HG03095 (cell line): Measurements from ENCODE around the gene TMC3.

Experiments used
- ATAC-seq: cut with Tn5 transposase; IDR thresholded peaks from one replicate; pipeline ENCODE4 v1.9.1; 2021; ENCODE audit warnings: moderate library complexity; ENCODE audit not compliant: unreplicated experiment

Gene TMC3

DNA sequence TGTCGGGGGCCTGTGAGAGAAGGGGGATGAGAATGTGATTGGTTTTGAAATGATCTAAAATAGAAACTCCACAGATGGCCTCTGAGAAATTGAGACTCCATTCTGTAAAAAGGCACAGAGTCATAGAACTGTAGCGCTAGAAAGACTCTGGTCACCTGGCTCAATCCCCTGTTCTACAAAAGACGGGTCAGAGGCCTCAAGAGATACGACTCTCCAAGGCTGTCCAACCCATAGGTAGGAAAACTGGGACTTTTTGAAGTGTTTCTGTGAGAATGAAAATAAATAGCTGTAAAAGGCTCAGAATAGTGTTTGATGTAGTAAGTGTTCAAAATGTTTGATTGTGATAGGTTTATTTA is 11.7 kb upstream of the TMC3 start:
- ATAC-seq = no peak

DNA sequence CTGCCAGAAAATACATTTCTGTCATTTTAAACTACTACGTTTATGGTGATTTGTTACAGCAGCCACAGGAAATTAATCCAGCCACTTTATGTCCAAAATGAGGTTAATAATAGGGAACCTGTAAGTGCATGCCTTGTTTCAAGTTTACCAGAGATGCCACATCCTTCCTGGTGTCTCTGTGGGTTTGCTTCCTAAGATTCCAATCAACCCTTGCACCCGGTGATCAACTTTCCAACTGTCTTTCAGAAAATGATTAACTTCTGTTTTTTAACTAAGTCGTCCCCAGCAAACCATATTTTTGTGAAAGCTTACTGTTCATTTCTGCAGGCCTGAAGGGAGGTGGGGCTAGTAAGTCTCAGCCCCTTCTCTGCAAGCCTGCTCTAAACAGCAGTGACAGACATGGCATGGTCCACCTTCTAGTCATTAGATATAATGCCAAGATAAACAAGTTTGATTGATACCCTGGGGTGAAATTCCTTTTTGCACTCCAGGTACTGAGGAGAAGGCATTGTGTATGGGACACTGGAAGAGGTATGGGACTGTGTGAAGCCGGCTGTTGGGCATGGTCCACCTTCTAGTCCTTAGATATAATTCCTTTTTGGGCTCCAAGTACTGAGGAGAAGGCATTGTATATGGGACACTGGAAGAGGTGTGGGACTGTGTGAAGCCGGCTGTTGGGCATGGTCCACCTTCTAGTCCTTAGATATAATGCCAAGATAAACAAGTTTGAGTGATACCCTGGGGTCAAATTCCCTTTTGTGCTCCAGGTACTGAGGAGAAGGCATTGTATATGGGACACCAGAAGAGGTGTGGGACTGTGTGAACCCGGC is 11.1 kb upstream of the TMC3 start:
- ATAC-seq = no peak

DNA sequence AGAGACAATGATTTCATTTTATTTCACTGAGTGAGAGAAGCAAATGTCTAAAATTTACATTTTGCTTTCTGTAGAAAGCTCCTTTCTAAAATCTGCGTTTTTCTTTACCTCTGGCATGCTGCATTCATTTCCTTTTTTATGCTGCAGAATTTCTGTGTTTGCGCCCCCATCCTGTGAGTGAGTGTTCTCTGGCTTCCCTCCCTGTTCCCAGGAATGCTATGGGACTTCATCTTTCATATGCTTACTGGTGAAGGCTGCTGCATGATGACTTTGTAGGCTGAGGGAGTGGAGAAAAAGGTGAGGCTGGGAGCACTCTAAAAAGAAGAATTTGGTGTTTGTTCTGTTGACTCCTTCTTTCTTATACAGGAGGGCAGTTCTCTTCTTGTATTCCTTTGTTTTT is 7.7 kb upstream of the TMC3 start:
- no peak for ATAC-seq

DNA sequence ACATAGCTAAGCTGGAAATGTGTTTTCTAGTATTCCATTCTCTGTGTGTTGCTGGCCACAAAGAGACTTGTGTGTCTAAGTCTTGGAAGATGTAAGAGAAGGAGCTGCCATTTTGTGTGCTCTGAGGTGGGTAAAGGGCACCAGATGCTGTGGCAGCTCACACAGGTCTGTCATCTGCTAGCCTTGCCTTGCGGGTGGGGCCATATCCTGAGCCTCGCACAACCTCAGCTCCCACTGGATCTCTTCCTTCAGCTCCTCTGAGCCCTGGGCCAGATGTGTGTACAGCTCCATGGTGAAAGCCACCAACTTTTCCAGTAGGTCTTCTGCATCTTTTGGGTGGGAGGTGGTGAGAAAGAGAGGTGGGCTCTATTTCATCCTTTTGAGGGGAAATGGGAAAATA is 6.7 kb upstream of the TMC3 start:
- no peak for ATAC-seq

DNA sequence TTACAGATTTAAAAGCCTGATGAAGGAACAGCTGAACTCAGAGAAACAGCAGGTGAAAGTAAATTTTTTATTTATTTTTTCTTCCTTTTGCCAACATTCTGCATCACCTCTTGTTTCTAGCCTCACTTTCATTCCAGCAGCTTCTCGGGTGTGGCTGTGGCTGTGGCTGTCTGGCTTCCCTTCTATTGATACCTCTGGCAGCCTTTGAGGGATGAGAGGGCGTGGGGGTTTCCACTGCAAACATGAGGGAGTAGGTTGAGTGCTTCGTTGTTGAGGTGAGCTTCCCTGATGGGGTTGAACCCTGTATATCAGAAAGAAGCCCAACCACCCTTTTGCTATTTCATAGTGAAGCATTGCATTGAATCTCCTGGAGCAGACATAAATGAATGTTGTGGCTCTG is 6.2 kb upstream of the TMC3 start:
- ATAC-seq = no peak

DNA sequence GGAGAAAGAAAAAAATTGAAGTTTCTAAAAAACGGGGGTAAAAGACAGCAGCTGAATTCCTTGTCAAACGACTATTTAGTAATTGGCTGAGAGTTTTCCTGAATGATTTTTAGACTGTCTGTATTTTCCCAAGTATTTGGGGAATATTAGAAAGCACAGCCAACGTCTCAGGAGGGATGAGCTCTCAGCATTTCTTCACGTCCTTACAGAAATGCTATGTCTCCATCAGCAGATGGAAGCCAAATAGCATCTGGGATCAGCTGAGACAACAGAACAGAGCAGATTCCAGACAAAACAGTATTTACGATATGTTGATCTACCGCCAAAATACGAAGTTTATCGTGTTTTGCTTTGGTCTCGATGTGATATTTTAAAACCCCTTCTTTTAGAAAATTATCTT is 5.3 kb upstream of the TMC3 start:
- no peak for ATAC-seq

DNA sequence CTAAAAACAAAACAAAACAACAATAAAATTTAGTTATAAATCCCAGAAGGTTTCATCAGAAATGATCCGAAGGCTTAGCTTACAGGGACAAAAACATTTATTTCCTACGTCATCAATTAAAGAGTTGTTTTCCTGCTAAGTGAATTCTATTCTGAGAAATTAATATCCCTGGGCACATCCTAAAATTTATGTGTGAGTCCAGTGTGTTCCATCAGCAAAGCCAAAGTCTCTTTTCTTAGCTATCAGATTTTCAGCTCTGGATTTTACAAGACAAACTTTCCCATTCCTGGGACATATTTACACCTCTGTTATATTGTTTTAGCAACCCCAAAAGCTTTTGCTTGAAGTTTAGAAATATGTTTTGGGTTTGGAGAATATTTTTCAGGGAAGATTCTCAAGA is 4.4 kb upstream of the TMC3 start:
- ATAC-seq = no peak

DNA sequence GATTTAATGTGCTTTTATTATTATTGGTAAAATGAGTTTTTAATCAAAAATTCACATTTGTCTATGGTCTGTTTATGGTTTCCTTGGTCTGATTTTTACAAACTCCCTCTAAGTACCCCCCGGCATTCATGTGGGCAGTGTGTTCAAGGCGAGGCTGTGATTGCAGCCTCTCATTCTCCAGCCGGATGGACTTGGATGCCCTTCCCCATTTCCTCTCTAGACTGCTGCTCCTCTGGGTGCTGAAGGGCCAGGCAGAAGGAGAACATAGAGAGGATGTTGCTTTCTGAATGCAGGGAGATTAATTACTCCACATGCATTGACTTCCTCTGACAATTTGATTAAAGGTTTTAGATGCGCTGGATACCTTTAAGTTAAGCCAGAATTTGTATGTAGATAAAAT is 3.9 kb upstream of the TMC3 start:
- no peak for ATAC-seq

DNA sequence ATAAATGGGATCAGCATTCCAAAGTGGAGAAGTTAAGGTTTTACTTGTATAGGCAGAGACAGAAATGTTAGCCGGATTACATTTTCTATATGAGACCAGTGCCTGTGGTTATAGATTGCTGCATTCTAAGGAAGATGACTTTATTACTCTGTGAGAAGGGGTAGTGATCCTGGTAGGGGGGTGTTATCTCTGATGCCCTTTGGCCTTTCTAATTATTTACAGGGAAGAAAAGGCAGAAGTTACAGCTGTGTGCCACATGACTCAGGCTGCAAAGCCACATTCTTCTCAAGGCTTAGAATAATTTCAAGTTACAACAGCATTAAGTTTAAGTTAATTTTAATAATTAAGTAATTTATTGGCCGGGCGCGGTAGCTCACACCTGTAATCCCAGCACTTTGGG is 2.2 kb upstream of the TMC3 start:
- no peak for ATAC-seq

DNA sequence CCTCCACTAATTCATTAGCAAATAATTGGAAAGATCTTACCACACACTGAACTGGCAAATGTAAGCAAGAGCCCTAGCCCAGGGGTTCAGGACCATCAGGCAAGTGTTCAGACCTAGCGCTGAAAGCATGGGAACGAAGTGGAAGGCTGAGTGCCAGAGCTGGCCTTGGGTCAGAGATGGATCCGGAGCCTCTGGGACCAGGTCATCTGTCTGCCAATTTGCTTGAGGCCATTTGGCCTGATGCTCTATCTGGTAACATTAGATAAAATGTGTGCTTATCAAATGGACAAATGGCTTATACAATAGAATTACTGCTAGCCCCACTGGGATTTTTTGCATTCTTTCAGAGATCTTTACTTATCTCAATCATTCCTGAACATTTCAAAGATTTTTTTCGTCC is 1.4 kb upstream of the TMC3 start:
- ATAC-seq = no peak

DNA sequence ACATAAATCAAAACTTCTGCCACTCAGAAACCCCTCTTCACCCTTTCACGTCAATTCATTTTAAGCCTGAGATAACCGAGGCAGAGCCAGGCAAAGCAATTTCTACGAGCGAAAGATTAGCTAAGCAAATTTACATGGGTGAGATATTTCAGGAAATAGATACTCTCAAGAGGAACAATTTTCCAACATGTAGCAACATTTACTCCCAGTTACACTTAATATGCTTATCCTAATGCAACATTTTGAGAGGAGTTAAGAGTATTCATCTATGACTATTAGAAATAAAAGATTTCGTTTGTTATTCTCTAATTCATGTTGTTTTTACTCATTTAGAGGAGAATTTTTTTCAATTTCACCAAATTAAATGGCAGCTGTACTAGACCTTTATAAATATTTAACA is 837 bp downstream of the TMC3 start:
- ATAC-seq = no peak

DNA sequence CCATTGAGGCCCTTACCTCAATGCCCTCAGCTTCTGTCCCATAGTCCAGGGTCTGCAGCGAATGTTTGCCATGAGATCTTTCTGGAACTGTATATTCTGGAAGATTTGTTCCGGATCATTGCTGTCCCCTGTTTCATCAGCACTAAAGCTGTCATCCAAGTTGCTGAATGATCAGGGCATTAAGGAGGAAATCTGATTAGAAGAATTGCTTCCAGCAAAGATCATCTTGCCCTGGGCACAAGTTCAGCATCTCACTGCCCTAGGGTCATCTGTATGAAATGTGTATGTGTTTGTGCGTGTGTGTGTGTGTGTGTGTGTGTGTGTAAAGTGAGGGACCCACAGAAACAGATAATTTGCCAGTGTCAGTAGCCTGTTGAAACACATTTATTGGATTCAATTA is 1.4 kb downstream of the TMC3 start:
- ATAC-seq = no peak

DNA sequence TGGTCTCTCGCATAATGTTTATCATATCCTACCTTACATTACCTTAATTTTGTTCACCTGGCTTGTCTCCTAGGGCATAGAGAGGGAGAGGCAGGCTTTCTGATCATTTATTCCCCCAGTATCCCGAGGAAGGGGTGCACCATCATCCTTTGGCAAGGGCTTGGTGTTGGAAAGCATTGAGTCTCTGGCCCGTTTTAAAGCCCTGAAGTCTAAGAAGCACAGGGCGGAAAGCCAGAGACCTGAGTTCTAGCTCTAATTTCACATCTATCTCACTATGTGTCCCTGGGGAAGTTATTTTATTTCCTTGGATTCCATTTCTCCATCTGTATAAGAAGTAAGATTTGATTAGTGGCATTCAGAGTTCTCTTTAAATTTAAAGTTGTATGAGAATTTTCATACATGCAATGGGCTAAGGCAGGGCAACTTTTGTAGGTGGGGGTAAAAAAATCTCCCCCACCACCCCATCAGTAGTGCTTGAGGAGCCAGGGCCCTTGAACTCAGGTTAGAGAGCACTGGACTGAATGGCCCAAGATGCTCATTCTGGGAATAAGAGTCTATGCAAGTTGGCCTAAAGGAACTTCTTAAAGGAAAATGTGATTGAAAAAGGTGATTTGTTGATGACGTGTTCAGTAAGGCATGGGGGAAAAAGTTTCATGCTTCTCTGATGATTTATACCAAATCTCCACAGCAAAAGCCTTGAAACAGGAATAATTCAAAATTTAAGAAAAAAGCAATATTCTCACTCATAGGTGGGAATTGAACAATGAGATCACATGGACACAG is 10.1 kb downstream of the TMC3 start:
- ATAC-seq = no peak

DNA sequence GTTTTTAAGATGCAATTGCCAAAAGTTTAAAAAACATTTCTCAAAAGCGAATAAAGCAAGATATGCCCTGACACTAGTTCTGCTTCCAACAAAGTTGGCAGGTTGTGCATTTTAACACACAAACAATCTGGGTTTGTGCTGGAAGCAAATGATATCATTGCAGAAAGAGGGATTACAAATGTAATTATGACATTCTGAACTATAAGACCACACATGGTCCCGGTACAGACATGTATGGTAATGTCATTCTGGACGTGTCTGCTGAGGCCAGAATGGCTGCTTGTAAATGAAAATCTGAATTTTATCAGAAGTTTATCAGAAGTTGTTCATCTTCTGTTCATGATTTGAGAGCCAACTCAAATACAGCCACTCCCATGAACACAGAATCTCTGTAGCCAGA is 10.7 kb downstream of the TMC3 start:
- ATAC-seq = no peak

DNA sequence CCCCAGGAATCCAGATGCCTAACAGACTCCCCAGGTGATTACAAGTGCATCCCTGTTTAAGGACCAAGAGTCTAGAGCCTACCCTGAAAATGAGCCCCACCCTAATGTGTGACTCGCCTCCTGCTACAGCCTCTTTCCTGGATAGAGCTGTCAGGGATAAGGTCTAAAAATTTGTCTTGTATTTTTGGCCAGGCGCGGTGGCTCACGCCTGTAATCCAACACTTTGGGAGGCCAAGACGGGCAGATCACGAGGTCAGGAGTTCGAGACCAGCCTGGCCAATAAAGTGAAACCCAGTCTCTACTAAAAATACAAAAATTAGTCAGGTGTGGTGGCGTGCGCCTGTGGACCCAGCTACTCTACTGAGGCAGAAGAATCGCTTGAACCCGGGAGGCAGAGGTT is 11.2 kb downstream of the TMC3 start:
- ATAC-seq = no peak

DNA sequence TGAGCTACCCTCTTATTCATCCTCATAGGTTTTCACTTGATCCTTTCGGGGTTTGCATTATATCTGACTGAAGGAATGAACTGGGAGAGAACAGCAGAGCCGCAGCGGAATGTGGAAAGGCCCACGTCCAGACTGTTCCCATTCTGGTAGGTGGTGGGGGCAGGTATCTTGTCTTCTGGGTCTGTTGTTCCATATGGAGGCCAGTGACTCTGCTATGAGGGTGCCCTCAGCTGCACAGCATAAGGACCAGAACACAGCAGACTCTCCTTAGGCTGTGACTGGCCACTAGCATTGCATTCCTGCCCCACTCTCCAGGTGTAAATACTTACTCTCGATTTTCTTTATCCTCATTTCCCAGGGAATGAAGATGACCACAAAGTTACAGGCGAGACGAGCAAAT is 12.1 kb downstream of the TMC3 start:
- no peak for ATAC-seq

DNA sequence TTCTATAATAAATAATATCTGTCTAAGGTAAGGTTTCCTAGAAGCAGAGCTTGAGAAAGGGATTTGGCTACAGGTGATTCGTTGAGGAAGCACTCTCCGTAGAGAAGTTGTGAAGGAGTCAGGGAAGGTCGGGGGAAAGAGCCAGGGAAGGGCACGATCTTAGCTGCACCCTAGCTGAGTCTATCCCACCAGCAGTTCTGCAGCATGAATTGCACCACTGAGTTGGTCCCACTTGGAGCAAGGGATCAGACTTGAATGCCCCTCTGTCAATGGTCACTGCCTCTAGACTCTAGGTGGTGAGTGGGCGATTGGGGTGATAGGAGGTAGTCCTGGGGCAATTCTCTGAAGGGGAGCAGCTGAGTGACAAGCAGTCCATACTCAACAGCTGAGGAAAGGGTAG is 13.5 kb downstream of the TMC3 start:
- ATAC-seq = no peak

DNA sequence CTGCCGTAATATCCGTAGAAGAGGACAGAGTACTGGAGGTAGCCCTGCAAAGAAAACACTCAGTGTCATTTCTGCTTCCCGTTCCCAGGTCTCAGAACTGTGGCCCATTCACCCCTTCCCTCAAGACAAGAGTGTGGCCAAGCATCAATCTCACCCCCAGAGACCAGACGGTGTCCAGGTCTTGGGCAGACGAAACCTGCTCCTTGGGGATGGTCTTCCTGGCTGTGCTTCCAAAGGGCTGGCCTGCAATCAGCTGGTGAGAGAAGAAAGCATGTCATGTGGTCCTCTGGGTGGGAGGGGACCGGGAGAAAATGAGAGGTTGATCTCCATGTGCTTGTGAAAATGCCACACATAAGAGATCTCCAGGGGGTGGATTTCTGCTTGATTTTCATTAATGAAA is 15.8 kb downstream of the TMC3 start:
- no peak for ATAC-seq

DNA sequence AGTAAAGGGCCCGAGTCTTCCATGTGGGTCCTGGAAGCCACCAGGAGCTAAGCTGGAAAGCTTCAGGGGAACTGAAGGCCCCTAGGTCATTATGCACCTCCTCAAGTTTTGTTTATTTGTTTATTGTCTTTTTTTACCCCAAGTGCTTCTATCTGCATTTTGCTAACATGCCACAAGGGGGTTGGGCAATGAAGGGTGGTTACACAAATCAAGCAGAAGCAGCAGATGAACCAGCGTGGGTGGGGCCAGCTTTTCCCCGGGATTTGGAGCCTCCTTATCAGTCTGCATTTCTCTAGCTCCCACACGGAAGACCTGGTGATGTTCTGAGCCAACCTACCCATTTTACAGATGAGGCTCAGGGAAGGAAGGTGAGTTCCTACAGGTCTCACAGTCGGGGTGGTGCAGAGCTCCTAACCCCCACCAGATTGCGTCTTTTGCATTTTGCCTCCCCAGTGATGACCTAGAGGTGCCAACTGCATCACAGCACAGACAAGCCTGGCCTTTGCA is 16.8 kb downstream of the TMC3 start:
- no peak for ATAC-seq

DNA sequence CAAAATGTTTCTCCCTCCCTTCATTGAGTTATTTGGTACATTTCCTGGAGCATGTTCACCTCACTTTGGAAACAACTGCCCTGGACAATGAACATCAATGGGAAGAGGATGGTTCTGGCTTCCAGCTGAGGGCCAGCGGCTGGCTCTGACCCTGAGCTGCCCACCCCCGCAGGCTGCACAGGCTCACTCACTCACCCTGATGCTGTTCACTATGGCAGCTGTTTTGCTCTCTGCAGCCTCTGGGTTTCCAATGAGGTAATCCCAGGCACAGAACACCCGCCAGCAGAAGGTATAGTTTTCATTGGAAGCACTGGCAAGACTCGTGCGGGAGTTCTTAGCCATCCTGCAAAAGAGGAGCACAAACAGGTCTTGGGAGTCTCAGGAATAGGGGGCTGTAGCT is 17.8 kb downstream of the TMC3 start:
- ATAC-seq = no peak

DNA sequence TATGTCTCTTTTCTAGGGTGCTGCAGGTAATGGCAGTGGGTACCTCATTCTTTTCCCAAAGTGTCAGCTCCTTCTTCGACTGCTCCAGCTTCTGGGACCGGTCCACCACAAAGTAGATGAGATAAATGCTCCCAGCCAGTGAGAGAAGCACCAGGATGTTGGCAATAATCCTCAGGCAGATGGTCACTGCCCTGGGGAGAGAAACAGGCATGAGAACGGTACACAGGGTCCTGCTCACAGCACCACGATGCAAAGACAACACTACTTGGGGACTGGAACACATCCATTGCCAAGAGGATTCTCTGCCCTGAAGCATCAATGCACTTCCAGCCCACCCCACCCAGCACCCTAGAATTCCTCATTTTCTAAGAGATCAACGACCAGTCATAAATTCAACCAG is 22.4 kb downstream of the TMC3 start:
- ATAC-seq = no peak

DNA sequence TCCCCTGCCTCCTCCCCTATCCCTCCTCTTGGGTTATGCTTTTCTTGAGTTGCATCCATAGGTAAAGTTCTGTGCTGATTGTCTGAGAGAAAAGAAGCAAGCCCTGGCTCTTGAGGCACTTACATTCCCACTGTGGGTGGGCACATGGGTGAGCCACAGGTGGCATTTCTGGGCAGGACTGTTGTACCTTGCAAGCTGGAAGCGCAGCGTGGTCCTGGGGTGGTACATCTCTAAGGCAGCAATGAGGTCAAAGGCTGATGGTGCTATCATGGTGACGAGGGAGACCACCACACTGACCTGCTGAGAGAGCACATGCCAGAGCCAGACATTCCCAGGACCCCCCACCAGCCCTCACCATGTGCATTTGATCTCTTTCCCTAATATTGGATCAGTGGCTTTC is 24.7 kb downstream of the TMC3 start:
- no peak for ATAC-seq
